Left lung (tissue), 10 donors: Measurements from ENCODE around the gene MRPS12. TPM values are rescaled to one million over a fixed set of nuclear protein-coding genes. Genes with fewer than 3 reads are reported as not detected.

Experiments
- ATAC-seq: fragments of 200-7000 bp; cut with Tn5 transposase; one replicate; pipeline ENCODE4 v1.9.1; 2020; ENCODE audit warnings: moderate library complexity
- DNase-seq, 4 donors: peaks; one replicate each; pipeline ENCODE4 v3.0.0-alpha.2; 2013 to 2020
- H3K27ac ChIP-seq, 2 donors: fragments of 200-600 bp; sonication (generic) in 1 of 2; one replicate each; pipeline versions ENCODE4 v1.5.0 to v1.8.0; 2020 to 2021
- H3K27me3 ChIP-seq, 2 donors: fragments of 200-600 bp; sonication (generic) in 1 of 2; one replicate each; pipeline versions ENCODE4 v1.5.0 to v1.8.0; 2020 to 2021
- H3K36me3 ChIP-seq, 2 donors: fragments of 200-600 bp; sonication (generic) in 1 of 2; one replicate each; pipeline versions ENCODE4 v1.5.0 to v1.8.0; 2020 to 2021
- H3K4me1 ChIP-seq, 2 donors: fragments of 200-600 bp; one replicate each; pipeline ENCODE4 v1.8.0; 2021
- H3K4me3 ChIP-seq, 2 donors: fragments of 200-600 bp; sonication (generic) in 1 of 2; one replicate each; pipeline versions ENCODE4 v1.5.0 to v1.8.0; 2020 to 2021; ENCODE audit warnings: mild to moderate bottlenecking in 1 of 2
- H3K9me3 ChIP-seq, 2 donors: fragments of 200-600 bp; sonication (generic) in 1 of 2; one replicate each; pipeline versions ENCODE4 v1.5.0 to v1.8.0; 2020 to 2021
- intact Hi-C, 2 donors: fragments of 100-400 bp; cut with DNase I; formaldehyde crosslinking; loops; one replicate each; pipeline versions ENCODE4 v1.11.2 to v1.14.2; 2022
- polyA plus RNA-seq, 6 donors: library from polyadenylated mRNA; unstranded; fragments of 120-200 nt; gene quantifications; one replicate each; pipeline ENCODE4 v1.2.1, GENCODE V29; 2013; ENCODE audit not compliant: insufficient read length in 6 of 6
- total RNA-seq, 2 donors: library from RNA; stranded (reverse); fragmentation: NEBNext Ultra II Directional; extraction: Animal tissue kit (Norgen Biotek cat#: 25700); gene quantifications; one replicate each; pipeline ENCODE4 v1.2.1, GENCODE V29; 2021
- TF ChIP-seq, protein P1 (sequence below), 2 donors: fragments of 200-600 bp; sonication (generic) in 1 of 2; IDR thresholded peaks; one replicate each; pipeline versions ENCODE4 v1.5.0 to v1.8.0; 2021; ENCODE audit warnings: antibody characterized with exemption in 2 of 2
- donor health status: DM: no; HTN: yes; CAD: no.
- donor health status: DM: no; HTN: no; CAD: no.

The MRPS12 gene
- total and polyA plus RNA-seq, 8 donors: 11.8 to 39.8 (median 16.8) TPM

DNA sequence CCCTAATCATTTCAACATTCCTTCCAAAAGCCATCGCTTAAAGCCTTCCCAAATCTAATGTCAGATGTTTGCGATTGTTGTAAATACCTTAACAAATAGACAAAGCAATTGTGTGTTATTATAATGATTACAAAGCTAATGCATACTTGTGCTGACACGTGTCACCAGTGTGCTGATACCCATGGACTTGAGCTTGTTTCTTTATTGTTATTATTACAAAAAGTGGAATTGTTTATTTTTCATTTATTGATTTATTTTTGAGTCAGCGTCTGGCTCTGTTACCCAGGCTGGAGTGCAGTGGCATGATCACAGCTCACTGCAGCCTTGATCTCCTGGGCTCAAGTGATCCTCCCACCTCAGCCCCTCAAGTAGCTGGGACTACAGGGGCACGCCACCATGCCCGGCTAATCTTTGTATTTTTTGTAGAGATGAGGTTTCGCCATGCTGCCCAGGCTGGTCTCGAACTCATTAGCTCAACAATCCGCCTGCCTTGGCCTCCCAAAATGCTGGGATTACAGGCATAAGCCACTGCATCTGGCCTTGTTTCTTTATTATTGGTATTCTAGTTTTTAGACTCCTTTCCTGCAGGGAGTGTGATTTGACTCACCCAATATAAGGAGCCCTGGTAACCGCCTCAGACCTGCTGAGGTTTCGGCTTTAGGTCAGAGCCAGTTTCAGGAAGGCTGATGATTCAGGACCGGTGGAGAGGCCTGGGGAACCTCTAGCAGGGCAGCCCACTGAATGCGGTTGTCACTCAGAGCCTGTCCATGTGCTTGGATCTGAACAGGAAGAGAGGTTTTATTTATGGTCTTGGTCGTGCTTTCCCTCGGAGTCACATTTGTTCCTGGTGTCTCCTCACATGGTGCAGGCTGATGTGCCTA, 46.9 kb downstream of the MRPS12 start:
- no peak for ATAC-seq
- TF ChIP-seq, protein P1, sequence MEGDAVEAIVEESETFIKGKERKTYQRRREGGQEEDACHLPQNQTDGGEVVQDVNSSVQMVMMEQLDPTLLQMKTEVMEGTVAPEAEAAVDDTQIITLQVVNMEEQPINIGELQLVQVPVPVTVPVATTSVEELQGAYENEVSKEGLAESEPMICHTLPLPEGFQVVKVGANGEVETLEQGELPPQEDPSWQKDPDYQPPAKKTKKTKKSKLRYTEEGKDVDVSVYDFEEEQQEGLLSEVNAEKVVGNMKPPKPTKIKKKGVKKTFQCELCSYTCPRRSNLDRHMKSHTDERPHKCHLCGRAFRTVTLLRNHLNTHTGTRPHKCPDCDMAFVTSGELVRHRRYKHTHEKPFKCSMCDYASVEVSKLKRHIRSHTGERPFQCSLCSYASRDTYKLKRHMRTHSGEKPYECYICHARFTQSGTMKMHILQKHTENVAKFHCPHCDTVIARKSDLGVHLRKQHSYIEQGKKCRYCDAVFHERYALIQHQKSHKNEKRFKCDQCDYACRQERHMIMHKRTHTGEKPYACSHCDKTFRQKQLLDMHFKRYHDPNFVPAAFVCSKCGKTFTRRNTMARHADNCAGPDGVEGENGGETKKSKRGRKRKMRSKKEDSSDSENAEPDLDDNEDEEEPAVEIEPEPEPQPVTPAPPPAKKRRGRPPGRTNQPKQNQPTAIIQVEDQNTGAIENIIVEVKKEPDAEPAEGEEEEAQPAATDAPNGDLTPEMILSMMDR (IDR thresholded peaks at IDR 0.05): no peak
- no peak overlapping the region for H3K27ac ChIP-seq
- intact Hi-C loops: no loop called here
- no peak overlapping the region for H3K4me3 ChIP-seq
- peaks cover 0 to 27% of the 10 kb centered on the region in 2 donors for H3K27me3 ChIP-seq
- H3K9me3 ChIP-seq: peaks cover 0 to 8% of the 10 kb centered on the region in 2 donors
- no peaks in the 10 kb centered on the region for H3K36me3 ChIP-seq
- DNase-seq: no peak
- H3K4me1 ChIP-seq: peaks cover 4 to 9% of the 10 kb centered on the region in 2 donors

- H3K27ac ChIP-seq: no peak overlapping the region
- intact Hi-C loops: no loop called here
- TF ChIP-seq, protein P1 (IDR thresholded peaks at IDR 0.05): no peak
These were observed 47.6 kb downstream of the MRPS12 start for GRCh38 chr19:38978326-38978689.

DNA sequence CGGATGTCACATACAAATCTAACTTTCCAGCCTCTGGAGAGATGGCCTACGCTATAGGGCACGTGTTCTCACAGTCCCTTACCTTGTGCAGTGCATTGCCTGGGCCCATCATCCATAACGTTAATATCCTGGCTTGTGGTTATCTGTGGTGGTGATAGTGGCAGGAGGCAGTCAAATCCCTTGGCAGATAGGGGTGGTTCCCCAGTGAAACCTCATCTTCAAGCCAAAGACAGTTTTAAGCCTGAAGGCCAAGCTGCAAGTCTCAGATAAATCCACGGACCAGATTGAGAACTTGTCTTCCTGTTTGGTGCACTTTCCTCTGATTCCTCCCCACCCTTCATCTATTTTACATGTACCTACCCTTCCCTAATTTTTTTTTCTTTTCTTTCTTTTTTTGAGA, 49.1 kb downstream of the MRPS12 start:
- H3K27ac ChIP-seq: no peak overlapping the region
- no peak for ATAC-seq
- DNase-seq: no peak

More at GRCh38 chr19:38978326-38978689, 47.6 kb downstream of the MRPS12 start:
- Histone ChIP-seq H3K36me3 (no peaks in the 10 kb centered on the region), H3K27me3 (peaks cover 0 to 27% of the 10 kb centered on the region in 2 donors), H3K9me3 (peaks cover 0 to 8% of the 10 kb centered on the region in 2 donors), H3K4me3 (no peak overlapping the region), H3K4me1 (peaks cover 4 to 9% of the 10 kb centered on the region in 2 donors)
- ATAC-seq: no peak
- no peak for DNase-seq

DNA sequence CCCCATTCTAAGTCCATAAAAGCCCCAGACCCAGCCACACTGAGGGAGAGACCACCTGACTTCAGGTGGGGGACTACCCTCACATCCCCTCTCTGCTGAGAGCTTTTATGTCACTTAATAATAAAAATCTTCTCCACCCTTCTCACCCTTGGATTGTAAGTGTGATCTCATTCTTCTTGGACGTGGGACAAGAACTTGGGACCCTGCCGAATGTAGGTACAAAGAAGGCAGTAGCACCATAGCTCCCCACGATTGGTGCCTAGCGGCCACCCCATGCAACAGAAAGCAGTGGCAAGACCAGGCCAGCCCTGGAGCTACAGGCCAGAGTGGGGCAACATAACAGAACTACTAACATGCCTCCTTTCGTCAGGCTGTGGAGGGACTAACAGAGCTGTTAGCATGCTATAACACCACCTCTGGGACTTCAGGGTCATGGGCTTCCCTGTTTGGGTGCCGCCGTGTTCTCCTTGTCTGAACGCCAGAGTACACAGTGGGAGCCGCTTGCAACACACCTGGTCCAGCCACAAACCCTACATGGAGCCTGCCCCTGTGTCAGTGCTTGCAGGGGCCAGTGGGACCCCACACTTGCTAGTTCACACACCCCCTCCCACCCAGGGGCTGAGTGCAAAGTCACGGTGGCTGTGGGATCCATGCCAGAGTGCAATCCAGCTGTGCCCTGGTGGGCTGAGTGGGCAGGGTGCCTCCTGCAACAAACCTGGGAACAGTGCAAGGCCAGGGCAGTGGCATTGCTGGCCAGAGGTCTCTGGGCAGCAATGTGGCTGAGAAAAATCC, 50.0 kb downstream of the MRPS12 start:
- DNase-seq: no peak
- Histone ChIP-seq H3K36me3 (no peaks in the 10 kb centered on the region), H3K27me3 (peaks cover 0 to 19% of the 10 kb centered on the region in 2 donors), H3K4me1 (peaks cover 4 to 6% of the 10 kb centered on the region in 2 donors), H3K27ac (no peak overlapping the region), H3K4me3 (no peak overlapping the region), H3K9me3 (peaks cover 0 to 8% of the 10 kb centered on the region in 2 donors)
- intact Hi-C loops: no loop called here
- no peak for ATAC-seq
- TF ChIP-seq, protein P1 (IDR thresholded peaks at IDR 0.05): no peak

More for the DNA sequence above, 49.1 kb downstream of the MRPS12 start:
- intact Hi-C loops: no loop called here
- TF ChIP-seq, protein P1 (IDR thresholded peaks at IDR 0.05): no peak
- Histone ChIP-seq H3K27me3 (peaks cover 0 to 23% of the 10 kb centered on the region in 2 donors), H3K4me3 (no peak overlapping the region), H3K4me1 (peaks cover 4 to 9% of the 10 kb centered on the region in 2 donors), H3K9me3 (peaks cover 0 to 8% of the 10 kb centered on the region in 2 donors), H3K36me3 (no peaks in the 10 kb centered on the region)

Other genes with a start within 250 kb of the MRPS12 start
- gene CAPN12, start 186.5 kb upstream of the MRPS12 start, total RNA-seq: 1 to 10 TPM; 1.7 to 4.5 TPM
- gene CAPN12, start 186.5 kb upstream of the MRPS12 start, polyA plus RNA-seq: 1 to 10 TPM; 1.6 to 4.9 (median 4.8) TPM
- gene LGALS7, start 157.4 kb upstream of the MRPS12 start, total RNA-seq: 1 to 10 TPM in 1 of 2 donors, not detected in 1; 1.4 TPM
- gene LGALS7, start 157.4 kb upstream of the MRPS12 start, polyA plus RNA-seq: under 1 TPM in 1 of 6 donors, not detected in 5; 0.58 TPM
- not detected for gene LGALS7B, start 141.7 kb upstream of the MRPS12 start, total RNA-seq
- gene LGALS7B, start 141.7 kb upstream of the MRPS12 start, polyA plus RNA-seq: 1 to 10 TPM in 4 of 6 donors, under 1 TPM in 2; 0.49 to 2.0 (median 1.4) TPM
- 1 to 10 TPM in 1 of 2 donors, under 1 TPM in 1; 0.64 to 1.5 TPM for gene LGALS4, start 118.0 kb upstream of the MRPS12 start, total RNA-seq
- gene LGALS4, start 118.0 kb upstream of the MRPS12 start, polyA plus RNA-seq: 1 to 10 TPM; 1.0 to 3.4 (median 1.9) TPM
- gene ECH1, start 99.2 kb upstream of the MRPS12 start, total RNA-seq: 100 to 1,000 TPM; 154 to 185 TPM
- gene ECH1, start 99.2 kb upstream of the MRPS12 start, polyA plus RNA-seq: 100 to 1,000 TPM; 108 to 134 (median 116) TPM
- gene HNRNPL, start 81.0 kb upstream of the MRPS12 start, total RNA-seq: 100 to 1,000 TPM; 252 to 321 TPM
- 100 to 1,000 TPM; 384 to 470 (median 450) TPM for gene HNRNPL, start 81.0 kb upstream of the MRPS12 start, polyA plus RNA-seq
- gene RINL, start 52.7 kb upstream of the MRPS12 start, total RNA-seq: 10 to 100 TPM in 1 of 2 donors, 1 to 10 TPM in 1; 8.6 to 10.8 TPM
- 10 to 100 TPM in 1 of 6 donors, 1 to 10 TPM in 5; 7.2 to 12.0 (median 8.0) TPM for gene RINL, start 52.7 kb upstream of the MRPS12 start, polyA plus RNA-seq
- gene SIRT2, start 31.3 kb upstream of the MRPS12 start, total RNA-seq: 10 to 100 TPM; 52.1 to 53.9 TPM
- 10 to 100 TPM; 49.2 to 56.1 (median 52.6) TPM for gene SIRT2, start 31.3 kb upstream of the MRPS12 start, polyA plus RNA-seq
- gene NFKBIB, start 31.0 kb upstream of the MRPS12 start, total RNA-seq: 10 to 100 TPM; 19.7 to 34.2 TPM
- 1 to 10 TPM; 5.1 to 8.2 (median 6.3) TPM for gene NFKBIB, start 31.0 kb upstream of the MRPS12 start, polyA plus RNA-seq
- not detected for gene CCER2, start 18.8 kb upstream of the MRPS12 start, total RNA-seq
- gene CCER2, start 18.8 kb upstream of the MRPS12 start, polyA plus RNA-seq: under 1 TPM; 0.25 to 0.87 (median 0.67) TPM
- 10 to 100 TPM; 15.4 to 24.3 TPM for gene SARS2, start 181 bp upstream of the MRPS12 start, total RNA-seq
- 10 to 100 TPM; 32.6 to 43.8 (median 37.1) TPM for gene SARS2, start 181 bp upstream of the MRPS12 start, polyA plus RNA-seq
- 10 to 100 TPM in 1 of 2 donors, 1 to 10 TPM in 1; 7.1 to 10.4 TPM for gene FBXO17, start 44.8 kb downstream of the MRPS12 start, total RNA-seq
- gene FBXO17, start 44.8 kb downstream of the MRPS12 start, polyA plus RNA-seq: 10 to 100 TPM; 40.0 to 50.3 (median 44.8) TPM
- gene FBXO27, start 101.6 kb downstream of the MRPS12 start, total RNA-seq: 10 to 100 TPM; 11.4 to 11.9 TPM
- gene FBXO27, start 101.6 kb downstream of the MRPS12 start, polyA plus RNA-seq: 1 to 10 TPM; 3.3 to 4.7 (median 3.7) TPM
- gene ACP7, start 153.4 kb downstream of the MRPS12 start, total RNA-seq: not detected
- under 1 TPM; 0.13 to 0.23 (median 0.18) TPM for gene ACP7, start 153.4 kb downstream of the MRPS12 start, polyA plus RNA-seq
- gene PAK4, start 194.8 kb downstream of the MRPS12 start, total RNA-seq: 10 to 100 TPM; 43.9 to 46.0 TPM
- gene PAK4, start 194.8 kb downstream of the MRPS12 start, polyA plus RNA-seq: 10 to 100 TPM; 40.9 to 62.3 (median 54.3) TPM